HG03103 (cell line): ENCODE measurements around the gene ADA.

ENCODE experiments used
- ATAC-seq: cut with Tn5 transposase; IDR thresholded peaks from one replicate; pipeline ENCODE4 v1.9.1; 2021; ENCODE audit warnings: low read depth; ENCODE audit not compliant: unreplicated experiment

ADA gene

GRCh38 chr20:44627364-44628010 lies 24.0 kb downstream of the ADA start:
- ATAC-seq: no peak

GRCh38 chr20:44626278-44626677 lies 25.2 kb downstream of the ADA start:
- ATAC-seq: no peak

GRCh38 chr20:44625361-44625760 lies 26.1 kb downstream of the ADA start:
- no peak for ATAC-seq

GRCh38 chr20:44624743-44625271 lies 26.7 kb downstream of the ADA start:
- no peak for ATAC-seq

GRCh38 chr20:44624152-44624551 lies 27.3 kb downstream of the ADA start:
- no peak for ATAC-seq

- no peak for ATAC-seq
Observed at GRCh38 chr20:44622501-44623270, 28.8 kb downstream of the ADA start.

GRCh38 chr20:44621939-44622338 lies 29.6 kb downstream of the ADA start:
- ATAC-seq: no peak

GRCh38 chr20:44621325-44621724 lies 30.2 kb downstream of the ADA start:
- no peak for ATAC-seq

GRCh38 chr20:44620030-44620429 lies 31.5 kb downstream of the ADA start:
- ATAC-seq: no peak

GRCh38 chr20:44619294-44619693 lies 32.2 kb downstream of the ADA start:
- no peak for ATAC-seq

- ATAC-seq: no peak
Observed at GRCh38 chr20:44618318-44618731, 33.2 kb downstream of the ADA start.

GRCh38 chr20:44616604-44616964 lies 34.9 kb downstream of the ADA start:
- no peak for ATAC-seq

- ATAC-seq: no peak
Observed at GRCh38 chr20:44615876-44616603, 35.5 kb downstream of the ADA start.

GRCh38 chr20:44615169-44615791 lies 36.2 kb downstream of the ADA start:
- ATAC-seq: no peak

GRCh38 chr20:44614525-44614924 lies 37.0 kb downstream of the ADA start:
- no peak for ATAC-seq

- ATAC-seq: no peak
Observed at GRCh38 chr20:44613575-44613974, 37.9 kb downstream of the ADA start.

- no peak for ATAC-seq
Observed at GRCh38 chr20:44610313-44610962, 41.1 kb downstream of the ADA start.

- ATAC-seq: peak; percentile 65
Observed at GRCh38 chr20:44609516-44610312, 41.8 kb downstream of the ADA start.

GRCh38 chr20:44609006-44609515 lies 42.4 kb downstream of the ADA start:
- ATAC-seq: no peak
